GM12873 (cell line): ENCODE measurements around the gene ABHD10.

ENCODE experiments used
- TF ChIP-seq, protein P1 (sequence below): IDR thresholded peaks from 2 replicates; pipeline ENCODE4 v1.5.1; 2012; ENCODE audit warnings: low read depth, mild to moderate bottlenecking, moderate library complexity, low read length, control low read depth; ENCODE audit not compliant: insufficient read depth; ENCODE audit errors: missing control alignments

Gene ABHD10

DNA sequence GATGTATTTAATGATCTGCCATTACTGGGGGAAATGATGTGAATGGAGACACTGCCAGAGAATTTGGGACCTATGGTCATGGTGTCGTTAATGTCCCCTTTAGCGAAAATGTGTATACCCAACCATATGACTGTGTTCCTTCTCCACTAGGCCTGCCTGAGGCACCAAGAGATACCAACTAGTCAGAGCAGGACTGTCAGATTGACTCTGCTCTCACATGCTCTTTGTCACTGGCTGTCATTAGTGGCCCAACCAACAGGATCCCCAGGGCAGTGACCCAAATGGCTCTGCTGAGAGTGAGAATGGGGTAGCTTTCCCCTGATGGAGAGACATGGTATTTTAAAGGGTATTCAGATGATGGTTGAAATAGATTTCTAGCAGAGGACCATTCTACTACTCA lies 22.7 kb downstream of the ABHD10 start:
- TF ChIP-seq, protein P1, sequence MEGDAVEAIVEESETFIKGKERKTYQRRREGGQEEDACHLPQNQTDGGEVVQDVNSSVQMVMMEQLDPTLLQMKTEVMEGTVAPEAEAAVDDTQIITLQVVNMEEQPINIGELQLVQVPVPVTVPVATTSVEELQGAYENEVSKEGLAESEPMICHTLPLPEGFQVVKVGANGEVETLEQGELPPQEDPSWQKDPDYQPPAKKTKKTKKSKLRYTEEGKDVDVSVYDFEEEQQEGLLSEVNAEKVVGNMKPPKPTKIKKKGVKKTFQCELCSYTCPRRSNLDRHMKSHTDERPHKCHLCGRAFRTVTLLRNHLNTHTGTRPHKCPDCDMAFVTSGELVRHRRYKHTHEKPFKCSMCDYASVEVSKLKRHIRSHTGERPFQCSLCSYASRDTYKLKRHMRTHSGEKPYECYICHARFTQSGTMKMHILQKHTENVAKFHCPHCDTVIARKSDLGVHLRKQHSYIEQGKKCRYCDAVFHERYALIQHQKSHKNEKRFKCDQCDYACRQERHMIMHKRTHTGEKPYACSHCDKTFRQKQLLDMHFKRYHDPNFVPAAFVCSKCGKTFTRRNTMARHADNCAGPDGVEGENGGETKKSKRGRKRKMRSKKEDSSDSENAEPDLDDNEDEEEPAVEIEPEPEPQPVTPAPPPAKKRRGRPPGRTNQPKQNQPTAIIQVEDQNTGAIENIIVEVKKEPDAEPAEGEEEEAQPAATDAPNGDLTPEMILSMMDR, result no peak

DNA sequence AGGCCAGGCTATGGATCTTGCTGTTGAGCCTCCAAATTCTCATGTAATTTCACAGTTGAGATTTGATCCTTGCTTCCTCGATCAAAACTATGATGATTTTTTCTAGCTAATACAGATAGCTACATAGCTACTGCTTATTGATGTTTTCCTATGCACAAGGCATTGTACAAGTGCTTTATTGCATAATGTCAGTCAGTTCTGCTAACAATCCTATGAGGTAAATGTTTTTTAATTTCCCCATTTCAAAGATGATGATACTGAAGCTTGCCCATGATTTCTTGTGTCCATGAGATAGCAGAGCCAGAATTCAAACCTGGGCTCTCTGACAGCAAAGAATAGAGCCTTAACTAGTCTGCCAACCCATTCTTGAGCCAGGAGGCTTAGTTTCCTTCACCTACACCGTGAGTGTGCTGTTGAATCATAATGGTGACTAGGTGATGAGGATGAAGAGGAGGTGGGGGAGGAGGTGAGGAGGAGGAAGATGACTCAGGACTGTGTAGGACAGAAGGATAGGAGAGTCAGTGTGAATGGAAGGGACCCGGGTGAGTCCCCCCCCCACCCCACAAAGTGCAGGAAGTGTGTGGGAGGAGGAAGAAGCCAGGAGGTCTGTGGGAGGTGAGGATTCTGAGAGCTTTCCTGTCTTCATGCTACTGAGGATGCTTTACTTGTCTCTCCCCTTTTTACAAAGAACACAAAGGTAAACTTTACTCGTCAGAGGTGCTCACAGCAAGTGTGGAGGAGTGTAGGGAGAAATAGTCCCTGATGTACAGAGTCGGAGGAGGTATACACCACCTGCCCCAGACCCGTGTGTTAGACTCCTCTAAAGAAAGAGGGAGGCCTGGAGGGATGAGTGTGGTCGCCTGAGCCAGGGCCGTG lies 23.5 kb downstream of the ABHD10 start:
- TF ChIP-seq, protein P1, result no peak

DNA sequence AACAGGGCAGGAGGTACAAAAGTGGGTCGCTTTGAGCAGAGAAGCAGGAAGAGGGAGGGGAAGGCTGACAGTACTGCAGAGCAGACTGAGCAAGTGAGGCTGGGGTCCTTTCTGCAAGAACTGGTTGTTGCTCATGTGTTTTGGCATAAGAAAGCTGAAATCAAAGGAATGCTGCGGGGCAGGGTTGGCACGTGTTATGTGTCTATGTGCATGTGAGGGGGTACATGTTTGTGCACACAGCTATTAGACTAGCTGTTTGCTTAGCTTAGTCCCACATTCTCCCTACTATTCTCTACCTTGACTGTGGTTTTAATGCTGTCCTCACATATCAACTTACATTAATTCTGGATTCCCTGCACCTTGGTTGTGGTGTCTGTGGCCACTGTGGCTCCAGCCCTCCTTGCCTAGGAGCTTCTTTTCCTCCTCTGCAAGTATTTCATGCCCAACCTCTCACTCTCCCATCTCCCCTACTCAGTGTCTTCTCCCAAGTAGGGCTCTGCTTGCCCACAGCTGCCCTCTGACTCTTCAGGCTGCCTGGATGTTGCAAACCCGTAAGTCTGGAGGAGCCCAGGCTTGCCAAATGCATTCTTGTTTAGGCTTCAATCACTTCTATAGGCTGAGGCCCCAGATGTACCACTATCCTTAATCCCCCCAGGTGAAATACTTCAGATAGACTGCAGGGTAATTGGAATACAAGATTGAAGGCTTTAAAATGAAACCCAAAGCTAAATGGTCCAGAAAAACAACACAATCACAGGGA lies 24.7 kb downstream of the ABHD10 start:
- TF ChIP-seq, protein P1, result no peak

DNA sequence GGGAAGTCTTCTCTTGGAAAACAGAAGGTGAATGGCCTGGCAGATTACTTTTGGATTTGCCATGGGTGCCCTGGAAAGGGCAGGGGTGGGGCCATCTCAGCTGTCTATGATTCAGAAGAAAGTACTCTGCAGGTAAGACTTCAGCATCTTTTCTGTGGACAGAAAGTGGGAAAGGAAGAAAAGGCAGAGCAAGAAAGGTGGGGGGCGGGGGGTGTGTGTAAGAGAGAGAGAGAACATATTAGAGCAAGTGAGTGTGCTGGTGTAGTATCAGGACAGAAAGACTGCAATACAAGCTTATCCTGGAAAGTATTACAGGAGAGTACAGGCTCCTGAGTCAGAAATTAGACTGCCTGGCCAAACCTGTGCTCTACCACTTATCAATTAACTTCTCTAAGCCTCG lies 25.4 kb downstream of the ABHD10 start:
- TF ChIP-seq, protein P1, result no peak

DNA sequence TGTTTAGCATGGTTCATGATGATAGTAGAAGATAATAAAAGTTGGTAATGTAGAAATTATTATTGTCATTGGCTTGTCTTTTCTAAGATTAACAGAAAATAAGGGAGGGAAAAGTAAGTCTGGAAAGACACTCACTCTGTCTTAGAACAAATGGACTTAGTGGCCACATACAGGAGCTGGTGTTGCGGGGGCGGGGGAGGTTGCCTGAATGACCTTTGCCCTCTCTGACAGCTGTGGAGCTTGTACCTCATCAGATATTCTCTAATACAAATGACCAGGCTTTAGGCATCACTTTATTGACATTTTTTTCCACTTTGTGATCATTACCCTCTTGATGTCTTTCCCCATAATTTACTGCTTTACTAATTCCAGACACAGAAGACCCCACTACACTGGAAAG lies 25.8 kb downstream of the ABHD10 start:
- TF ChIP-seq, protein P1, result no peak

DNA sequence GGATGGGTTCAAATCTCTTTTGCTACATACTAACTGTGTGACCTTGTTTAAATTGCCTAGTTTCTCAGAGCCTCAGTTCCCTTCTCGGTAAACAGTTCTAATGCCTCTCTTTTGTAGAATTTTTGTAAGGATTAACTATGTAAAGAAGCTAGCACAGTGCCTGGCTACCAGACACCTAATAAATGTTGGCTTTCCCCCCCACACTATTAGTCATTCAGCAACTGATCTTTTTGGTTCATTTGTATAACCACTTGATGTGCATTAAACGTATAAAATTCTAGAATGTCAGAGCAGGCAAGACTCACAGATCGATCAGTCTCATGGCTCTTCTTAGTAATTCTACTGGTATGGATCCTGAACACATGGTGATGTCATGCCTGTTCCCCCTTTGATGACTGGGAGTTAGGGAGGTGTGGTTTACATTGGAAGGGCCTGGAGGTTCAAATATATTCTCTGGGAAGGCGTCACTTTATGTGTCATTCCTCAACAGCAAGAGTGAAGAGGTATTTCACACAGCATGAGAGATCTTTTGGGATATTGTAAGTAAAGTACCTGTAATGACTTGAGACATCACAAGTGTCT lies 26.4 kb downstream of the ABHD10 start:
- TF ChIP-seq, protein P1, result no peak

DNA sequence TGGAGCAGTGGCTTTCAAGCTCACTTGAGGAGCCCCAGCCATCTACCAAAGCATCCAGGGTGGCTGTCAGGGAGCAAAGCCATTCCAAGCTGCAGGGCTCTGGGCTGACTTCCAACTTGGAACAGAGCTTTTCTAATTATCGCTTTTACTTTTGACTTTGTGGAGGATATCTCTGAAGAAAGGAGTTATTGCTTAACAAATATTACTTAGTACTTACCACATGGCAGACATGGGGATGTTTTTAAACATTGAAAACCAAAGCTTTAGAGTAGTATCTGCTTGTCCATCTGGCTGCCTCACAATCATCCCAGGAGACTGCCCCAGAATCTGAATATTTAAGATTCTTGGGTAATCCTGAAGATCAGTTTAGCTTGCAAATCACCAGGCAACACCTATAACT lies 28.8 kb downstream of the ABHD10 start:
- TF ChIP-seq, protein P1, result no peak
